ENCODE results near the gene TNFRSF11A. TPM values are rescaled to one million over a fixed set of nuclear protein-coding genes. Genes with fewer than 3 reads are reported as not detected.

The TNFRSF11A gene
- total RNA-seq, 1 experiment from 2014 or later, result 6.3 TPM

GRCh38 chr18:62294073-62294472 is 31.0 kb upstream of the TNFRSF11A start:
- no peak overlapping the region for H3K27ac ChIP-seq
- peaks cover 10% of the 10 kb centered on the region; the same call in 1 of the 2 replicates for H3K36me3 ChIP-seq (ENCODE audit: low read depth)
- H3K79me2 ChIP-seq (ENCODE audit: low read depth), result no peaks in the 10 kb centered on the region
- no peak overlapping the region for H3K4me2 ChIP-seq
- H2AFZ ChIP-seq, result no peak overlapping the region
- H3F3A ChIP-seq (ENCODE audit: insufficient read depth, low read depth), result no peaks in the 10 kb centered on the region
- CTCF ChIA-PET, result no interaction called here
- no peaks in the 10 kb centered on the region for H3K9me2 ChIP-seq (ENCODE audit: insufficient read depth)
- no peaks in the 10 kb centered on the region for H3K27me3 ChIP-seq (ENCODE audit: insufficient read depth, low read depth)
- no peaks in the 10 kb centered on the region; the same call in 1 of the 2 replicates for H4K20me1 ChIP-seq (ENCODE audit: insufficient read depth)
- intact Hi-C loops (cut with micrococcal nuclease; ENCODE audit: unreplicated experiment), result no loop called here
- BruUV-seq (replicated peaks), result no TSS peak
- no peaks in the 10 kb centered on the region for H3K9me3 ChIP-seq (ENCODE audit: insufficient read depth, low read depth)
- POLR2A ChIA-PET (ENCODE audit: unreplicated experiment), result no interaction called here
- TF ChIP-seq EZH2 (IDR thresholded peaks at IDR 0.05; ENCODE audit: low read depth), result no peak
- no peaks in the 10 kb centered on the region for H3K4me1 ChIP-seq (replicated peaks; ENCODE audit: insufficient read depth)
- DNase-seq, result no peak
- no peak overlapping the region for H3K4me3 ChIP-seq

GRCh38 chr18:62300359-62300963 is 24.6 kb upstream of the TNFRSF11A start:
- H4K20me1 ChIP-seq (ENCODE audit: insufficient read depth), result no peaks in the 10 kb centered on the region
- peaks cover 13% of the 10 kb centered on the region; the same call in 1 of the 2 replicates for H3K36me3 ChIP-seq (ENCODE audit: low read depth)
- no peaks in the 10 kb centered on the region for H3K4me1 ChIP-seq (replicated peaks; ENCODE audit: insufficient read depth)
- TF ChIP-seq CTCF (conservative IDR thresholded peaks at IDR 0.05) (no peak), EZH2 (IDR thresholded peaks at IDR 0.05; ENCODE audit: low read depth) (no peak)
- CTCF ChIA-PET, result no interaction called here
- H3F3A ChIP-seq (ENCODE audit: insufficient read depth, low read depth), result no peaks in the 10 kb centered on the region
- DNase-seq, result no peak
- POLR2A ChIA-PET (ENCODE audit: unreplicated experiment), result no interaction called here
- BruUV-seq (replicated peaks), result no TSS peak
- H3K27me3 ChIP-seq (ENCODE audit: insufficient read depth, low read depth), result no peaks in the 10 kb centered on the region
- H3K27ac ChIP-seq, result no peak overlapping the region
- H3K9me3 ChIP-seq (ENCODE audit: insufficient read depth, low read depth), result no peaks in the 10 kb centered on the region
- intact Hi-C loops (cut with micrococcal nuclease; ENCODE audit: unreplicated experiment), result no loop called here
- H3K4me2 ChIP-seq, result no peak overlapping the region
- H3K79me2 ChIP-seq (ENCODE audit: low read depth), result no peaks in the 10 kb centered on the region
- no peak overlapping the region for H2AFZ ChIP-seq
- no peak overlapping the region for H3K4me3 ChIP-seq
- H3K9me2 ChIP-seq (ENCODE audit: insufficient read depth), result no peaks in the 10 kb centered on the region

GRCh38 chr18:62301322-62301721 is 23.8 kb upstream of the TNFRSF11A start:
- Histone ChIP-seq H2AFZ (no peak overlapping the region), H3K36me3 (ENCODE audit: low read depth) (peaks cover 13% of the 10 kb centered on the region; the same call in 1 of the 2 replicates), H3K27ac (no peak overlapping the region), H3K4me2 (no peak overlapping the region), H3K9me3 (ENCODE audit: insufficient read depth, low read depth) (no peaks in the 10 kb centered on the region), H4K20me1 (ENCODE audit: insufficient read depth) (no peaks in the 10 kb centered on the region), H3K79me2 (ENCODE audit: low read depth) (no peaks in the 10 kb centered on the region), H3F3A (ENCODE audit: insufficient read depth, low read depth) (no peaks in the 10 kb centered on the region), H3K4me1 (replicated peaks; ENCODE audit: insufficient read depth) (no peaks in the 10 kb centered on the region), H3K9me2 (ENCODE audit: insufficient read depth) (no peaks in the 10 kb centered on the region), H3K4me3 (no peak overlapping the region), H3K27me3 (ENCODE audit: insufficient read depth, low read depth) (no peaks in the 10 kb centered on the region)
- DNase-seq, result no peak
- TF ChIP-seq CTCF (conservative IDR thresholded peaks at IDR 0.05) (no peak), EZH2 (IDR thresholded peaks at IDR 0.05; ENCODE audit: low read depth) (no peak)
- CTCF ChIA-PET, result no interaction called here
- intact Hi-C loops (cut with micrococcal nuclease; ENCODE audit: unreplicated experiment), result no loop called here
- POLR2A ChIA-PET (ENCODE audit: unreplicated experiment), result no interaction called here
- BruUV-seq (replicated peaks), result no TSS peak

- ChIA-PET POLR2A (ENCODE audit: unreplicated experiment) (no interaction called here), CTCF (no interaction called here)
- H3K36me3 ChIP-seq (ENCODE audit: low read depth), result no peaks in the 10 kb centered on the region
- BruUV-seq (replicated peaks), result no TSS peak
- H2AFZ ChIP-seq, result no peak overlapping the region
- intact Hi-C loops (cut with micrococcal nuclease; ENCODE audit: unreplicated experiment), result no loop called here
- no peak overlapping the region for H3K4me2 ChIP-seq
- H3K4me3 ChIP-seq, result no peak overlapping the region
- H3K27me3 ChIP-seq (ENCODE audit: insufficient read depth, low read depth), result no peaks in the 10 kb centered on the region
- H3F3A ChIP-seq (ENCODE audit: insufficient read depth, low read depth), result peaks cover 8% of the 10 kb centered on the region; the same call in 1 of the 2 replicates
- no peaks in the 10 kb centered on the region for H3K4me1 ChIP-seq (replicated peaks; ENCODE audit: insufficient read depth)
- no peaks in the 10 kb centered on the region for H3K9me3 ChIP-seq (ENCODE audit: insufficient read depth, low read depth)
- DNase-seq, result no peak
- no peaks in the 10 kb centered on the region for H3K9me2 ChIP-seq (ENCODE audit: insufficient read depth)
- no peak for TF ChIP-seq CTCF (conservative IDR thresholded peaks at IDR 0.05)
- TF ChIP-seq EZH2 (IDR thresholded peaks at IDR 0.05; ENCODE audit: low read depth), result no peak
- H3K79me2 ChIP-seq (ENCODE audit: low read depth), result no peaks in the 10 kb centered on the region
- H3K27ac ChIP-seq, result no peak overlapping the region
- H4K20me1 ChIP-seq (ENCODE audit: insufficient read depth), result no peaks in the 10 kb centered on the region
Observed at GRCh38 chr18:62312851-62313250, 12.3 kb upstream of the TNFRSF11A start.
